D721Med (cell line): ENCODE measurements around the gene VEZT.

Experiments used
- DNase-seq: peaks from one replicate; pipeline ENCODE4 v3.0.0; 2011; ENCODE audit warnings: low spot score; ENCODE audit not compliant: insufficient read length
- FAIRE-seq: peaks from 2 replicates; lab custom pipeline; 2011; peaks lifted over from hg19 to GRCh38; lab: Jason Lieb, UNC
- TF ChIP-seq, protein P1 (sequence below): IDR thresholded peaks from 2 replicates; pipeline ENCODE4 v1.5.1; 2012; ENCODE audit warnings: mild to moderate bottlenecking, control low read depth; ENCODE audit not compliant: insufficient read depth; ENCODE audit errors: missing control alignments

The VEZT gene

DNA sequence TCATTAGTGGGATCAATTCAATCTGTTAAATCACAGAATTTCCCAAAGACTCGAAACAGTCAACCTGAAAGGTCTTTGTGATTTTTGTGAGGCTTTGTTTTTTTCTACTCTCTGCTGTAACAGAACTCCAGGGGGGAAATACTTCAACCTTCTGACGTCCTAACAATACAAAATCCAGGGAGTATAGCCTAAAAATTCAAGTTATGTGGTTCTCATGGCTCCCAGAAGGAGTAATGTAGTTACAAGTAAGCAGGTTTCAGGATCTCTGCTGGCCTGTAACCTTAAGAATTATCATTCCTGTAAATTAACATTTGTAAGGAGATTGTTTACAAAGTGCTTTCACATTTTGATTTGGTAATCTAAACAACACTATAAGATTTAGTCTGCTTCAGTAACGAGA is 39.9 kb downstream of the VEZT start:
- TF ChIP-seq, protein P1, sequence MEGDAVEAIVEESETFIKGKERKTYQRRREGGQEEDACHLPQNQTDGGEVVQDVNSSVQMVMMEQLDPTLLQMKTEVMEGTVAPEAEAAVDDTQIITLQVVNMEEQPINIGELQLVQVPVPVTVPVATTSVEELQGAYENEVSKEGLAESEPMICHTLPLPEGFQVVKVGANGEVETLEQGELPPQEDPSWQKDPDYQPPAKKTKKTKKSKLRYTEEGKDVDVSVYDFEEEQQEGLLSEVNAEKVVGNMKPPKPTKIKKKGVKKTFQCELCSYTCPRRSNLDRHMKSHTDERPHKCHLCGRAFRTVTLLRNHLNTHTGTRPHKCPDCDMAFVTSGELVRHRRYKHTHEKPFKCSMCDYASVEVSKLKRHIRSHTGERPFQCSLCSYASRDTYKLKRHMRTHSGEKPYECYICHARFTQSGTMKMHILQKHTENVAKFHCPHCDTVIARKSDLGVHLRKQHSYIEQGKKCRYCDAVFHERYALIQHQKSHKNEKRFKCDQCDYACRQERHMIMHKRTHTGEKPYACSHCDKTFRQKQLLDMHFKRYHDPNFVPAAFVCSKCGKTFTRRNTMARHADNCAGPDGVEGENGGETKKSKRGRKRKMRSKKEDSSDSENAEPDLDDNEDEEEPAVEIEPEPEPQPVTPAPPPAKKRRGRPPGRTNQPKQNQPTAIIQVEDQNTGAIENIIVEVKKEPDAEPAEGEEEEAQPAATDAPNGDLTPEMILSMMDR: no peak
- DNase-seq (no peak), FAIRE-seq (no peak)

DNA sequence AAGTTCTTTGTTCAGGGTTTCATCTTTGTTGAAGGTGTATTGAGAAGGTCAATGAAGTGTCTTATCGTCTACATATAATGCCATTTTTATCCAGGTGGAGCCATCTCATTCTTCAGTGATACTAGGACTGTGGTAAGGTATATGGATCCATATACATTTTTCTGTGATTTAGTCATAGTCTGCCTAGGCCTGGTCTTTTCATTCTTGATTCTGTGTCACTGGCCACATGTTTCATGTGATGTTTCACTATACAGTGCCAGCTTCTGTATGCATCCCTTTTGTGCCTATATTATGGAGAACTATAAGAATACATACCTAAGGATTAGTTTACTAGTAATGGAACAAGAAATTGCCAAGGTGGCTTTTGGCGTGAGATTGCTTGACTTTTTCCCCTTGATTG is 40.5 kb downstream of the VEZT start:
- TF ChIP-seq, protein P1: no peak
- DNase-seq (no peak), FAIRE-seq (no peak)

DNA sequence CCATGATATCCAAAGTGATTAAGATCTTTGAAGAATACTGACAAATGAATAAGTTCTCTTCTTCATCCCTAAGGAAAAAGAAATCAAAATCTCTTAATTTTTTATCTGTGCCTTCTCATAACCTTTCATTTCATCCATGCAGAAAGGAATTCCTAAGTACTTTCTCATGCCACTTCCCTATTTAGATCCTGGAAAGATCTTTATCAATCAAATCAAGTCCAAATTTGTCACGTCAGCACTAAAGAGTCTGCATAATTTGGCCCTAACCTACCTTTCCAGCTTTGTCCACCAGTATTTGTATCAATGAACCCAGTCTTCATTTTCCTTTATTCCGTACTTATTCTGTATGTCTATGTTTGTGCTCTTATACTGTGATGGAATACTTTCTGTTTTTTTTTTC is 41.2 kb downstream of the VEZT start:
- TF ChIP-seq, protein P1: no peak
- DNase-seq: no peak
- FAIRE-seq: no peak

DNA sequence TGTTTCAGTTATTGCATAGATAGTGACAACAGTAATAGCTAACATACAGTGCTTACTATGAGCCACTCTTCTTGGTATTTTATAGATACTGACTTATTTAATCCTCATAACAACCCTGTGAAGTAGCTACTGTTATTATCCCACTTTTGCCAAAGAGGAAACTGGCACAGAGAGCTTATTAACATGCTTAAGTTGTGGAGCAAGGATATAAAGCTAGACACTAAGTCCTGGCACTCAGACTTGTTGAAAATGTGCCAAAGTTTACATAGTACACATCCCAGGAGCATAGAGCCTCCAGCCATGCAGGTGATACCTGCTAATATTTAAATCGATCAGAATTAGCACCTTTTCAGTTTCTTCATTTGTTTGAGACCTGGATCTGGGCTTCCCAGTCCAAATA is 41.8 kb downstream of the VEZT start:
- TF ChIP-seq, protein P1: no peak

DNA sequence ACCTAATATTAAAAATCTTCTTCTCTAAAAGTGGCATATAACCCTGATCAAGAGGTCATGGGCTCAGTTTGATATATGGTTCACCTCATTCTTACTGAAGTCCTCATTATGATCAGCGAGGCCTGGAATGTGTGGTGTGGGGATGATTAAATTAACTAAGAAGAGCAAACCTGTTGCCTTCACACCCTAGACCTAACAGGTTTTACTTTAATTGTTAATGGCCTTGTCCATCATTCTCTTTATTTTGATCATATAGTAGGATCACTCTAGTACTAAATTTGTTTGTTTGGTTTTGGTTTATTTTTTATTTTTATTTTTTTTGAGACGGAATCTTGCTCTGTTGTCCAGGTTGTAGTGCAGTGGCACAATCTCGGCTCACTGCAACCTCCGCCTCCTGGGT is 43.5 kb downstream of the VEZT start:
- FAIRE-seq: no peak
- TF ChIP-seq, protein P1: no peak

More for the DNA sequence above, 41.8 kb downstream of the VEZT start:
- no peak for FAIRE-seq
- no peak for DNase-seq

DNA sequence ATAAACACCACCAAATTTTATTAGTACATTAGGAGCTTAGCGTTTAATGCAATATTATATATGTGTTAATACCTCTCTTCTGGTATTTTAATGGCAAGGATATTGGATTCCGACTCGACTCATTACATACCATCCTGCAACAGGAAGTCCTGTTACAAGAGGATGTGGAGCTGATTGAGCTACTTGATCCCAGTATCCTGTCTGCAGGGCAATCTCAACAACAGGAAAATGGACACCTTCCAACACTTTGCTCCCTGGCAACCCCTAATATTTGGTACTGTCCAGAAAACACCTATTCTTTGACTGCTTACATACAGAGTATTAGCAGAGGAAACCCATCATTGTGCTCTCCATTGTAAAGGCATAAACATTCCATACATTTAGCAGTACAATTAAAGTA is 45.2 kb downstream of the VEZT start:
- TF ChIP-seq, protein P1: no peak
- FAIRE-seq (no peak), DNase-seq (no peak)

More for the DNA sequence above, 43.5 kb downstream of the VEZT start:
- no peak for DNase-seq

DNA sequence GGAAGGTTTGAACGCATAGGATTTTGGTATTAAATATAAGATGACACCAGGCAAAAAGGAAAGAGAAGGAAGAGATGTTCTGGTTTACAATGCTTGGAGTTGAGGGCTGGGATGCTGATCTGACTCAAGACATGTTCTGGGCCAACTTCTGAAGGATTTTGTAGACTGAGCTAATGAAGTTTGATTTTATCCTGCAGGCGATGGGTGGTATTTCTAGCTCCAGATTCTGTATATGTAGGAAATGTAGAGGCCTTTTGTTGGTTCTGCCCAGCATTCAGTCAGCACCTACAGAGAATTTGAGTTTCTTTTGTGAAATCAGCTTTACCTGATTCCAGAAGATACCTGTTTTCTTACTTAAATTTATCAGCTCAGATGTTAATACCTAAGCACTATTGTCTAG is 48.2 kb downstream of the VEZT start:
- FAIRE-seq (no peak), DNase-seq (no peak)
- TF ChIP-seq, protein P1: no peak
